GM21529 (cell line): Measurements from ENCODE around the gene SH3RF2.

Source experiments
- ATAC-seq: cut with Tn5 transposase; IDR thresholded peaks from one replicate; pipeline ENCODE4 v1.9.1; 2021; ENCODE audit not compliant: unreplicated experiment

Gene SH3RF2

GRCh38 chr5:146041180-146041789 is 104.9 kb downstream of the SH3RF2 start:
- ATAC-seq: peak; percentile 84

GRCh38 chr5:146042628-146043279 is 106.4 kb downstream of the SH3RF2 start:
- no peak for ATAC-seq

GRCh38 chr5:146043722-146044121 is 107.3 kb downstream of the SH3RF2 start:
- no peak for ATAC-seq

DNA sequence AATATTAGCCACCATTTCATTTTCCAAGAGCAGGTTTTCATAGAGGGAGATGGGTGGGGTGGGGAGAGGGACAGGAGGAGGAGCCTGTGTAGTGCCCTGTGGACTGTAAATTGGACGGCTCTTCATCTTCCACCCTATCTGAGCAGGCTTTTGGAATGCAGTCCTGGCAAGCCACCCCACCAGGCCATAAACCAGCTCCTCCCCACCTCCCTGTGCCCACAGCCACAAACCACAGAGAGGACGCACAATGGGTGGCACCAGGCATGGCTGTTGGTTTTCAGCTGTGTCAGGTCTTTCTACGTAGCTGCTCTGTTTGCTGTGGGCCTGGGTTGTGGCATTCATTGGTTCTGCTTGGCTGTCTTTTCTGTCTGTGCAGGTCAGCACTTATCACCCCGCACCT is 111.0 kb downstream of the SH3RF2 start:
- no peak for ATAC-seq

DNA sequence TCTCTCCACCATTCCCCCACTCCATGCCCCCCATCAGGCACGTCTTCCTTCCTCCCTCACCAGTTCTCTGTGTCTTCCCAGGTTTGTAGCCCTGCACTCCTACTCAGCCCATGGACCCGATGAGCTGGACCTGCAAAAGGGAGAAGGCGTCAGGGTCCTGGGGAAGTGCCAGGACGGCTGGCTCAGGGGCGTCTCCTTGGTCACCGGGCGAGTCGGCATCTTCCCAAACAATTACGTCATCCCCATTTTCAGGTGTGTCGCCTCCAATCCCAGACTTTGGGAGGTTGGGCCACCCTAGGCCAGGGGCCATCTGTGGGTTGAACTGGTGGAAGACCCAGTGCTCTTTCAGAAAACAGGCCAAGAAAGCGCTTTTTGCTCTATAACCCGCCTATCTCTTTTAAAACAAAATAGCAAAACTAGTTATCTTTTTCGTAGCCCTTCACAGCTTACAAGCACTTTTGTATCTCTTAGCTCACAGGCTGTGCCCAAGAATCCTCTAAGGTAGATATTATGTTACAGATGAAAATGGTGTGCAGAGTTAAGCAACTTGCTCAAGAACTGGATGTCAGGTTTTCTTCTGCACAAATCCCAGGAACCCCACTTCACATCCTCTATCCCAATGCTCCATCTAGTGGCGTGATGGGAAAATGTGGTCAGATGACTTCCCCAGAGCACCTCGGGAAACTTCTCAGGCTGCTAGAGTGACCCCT is 112.8 kb downstream of the SH3RF2 start:
- ATAC-seq: no peak

- no peak for ATAC-seq
These were observed 113.3 kb downstream of the SH3RF2 start for GRCh38 chr5:146049704-146050026.

DNA sequence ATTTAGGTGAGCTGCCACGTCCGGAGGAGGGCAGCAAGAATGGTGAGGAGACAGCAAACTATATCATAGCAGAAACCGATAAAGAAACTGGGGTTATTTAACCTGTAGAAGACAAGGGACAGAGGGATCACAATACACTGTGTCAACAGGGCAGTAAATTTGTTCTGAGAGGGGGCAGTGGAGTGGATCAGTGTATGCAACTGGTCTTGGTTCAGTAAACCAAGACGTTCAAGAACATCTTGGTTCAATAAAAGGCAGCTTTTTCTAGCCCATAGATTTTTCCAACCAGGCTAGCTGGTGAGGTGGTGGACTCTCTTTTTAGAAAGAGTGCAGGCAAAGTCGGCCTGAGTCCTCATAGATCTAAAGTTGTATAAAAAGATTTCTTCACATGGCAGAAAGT is 113.7 kb downstream of the SH3RF2 start:
- no peak for ATAC-seq

GRCh38 chr5:146051678-146052077 is 115.3 kb downstream of the SH3RF2 start:
- ATAC-seq: no peak

DNA sequence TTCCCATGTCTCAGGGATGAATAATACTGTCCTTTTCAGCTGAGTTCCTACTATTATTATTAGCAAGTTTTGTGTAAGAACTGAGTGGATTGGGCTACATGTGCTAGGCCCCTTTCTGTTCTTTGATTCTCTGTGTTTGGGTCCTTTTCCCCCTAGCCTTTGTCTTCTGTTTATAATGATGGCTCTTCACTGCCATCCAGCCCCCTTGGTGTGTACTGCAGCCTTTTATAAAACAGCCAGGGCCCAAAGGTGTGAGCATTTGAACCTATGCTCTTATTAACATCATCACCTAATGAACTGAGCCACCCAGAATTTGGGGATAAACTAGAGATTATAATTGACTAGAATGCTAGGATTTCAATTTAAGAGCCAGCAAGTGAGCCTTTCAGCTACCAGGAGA is 116.4 kb downstream of the SH3RF2 start:
- peak; percentile 51 for ATAC-seq

GRCh38 chr5:146055432-146055831 is 119.1 kb downstream of the SH3RF2 start:
- no peak for ATAC-seq

DNA sequence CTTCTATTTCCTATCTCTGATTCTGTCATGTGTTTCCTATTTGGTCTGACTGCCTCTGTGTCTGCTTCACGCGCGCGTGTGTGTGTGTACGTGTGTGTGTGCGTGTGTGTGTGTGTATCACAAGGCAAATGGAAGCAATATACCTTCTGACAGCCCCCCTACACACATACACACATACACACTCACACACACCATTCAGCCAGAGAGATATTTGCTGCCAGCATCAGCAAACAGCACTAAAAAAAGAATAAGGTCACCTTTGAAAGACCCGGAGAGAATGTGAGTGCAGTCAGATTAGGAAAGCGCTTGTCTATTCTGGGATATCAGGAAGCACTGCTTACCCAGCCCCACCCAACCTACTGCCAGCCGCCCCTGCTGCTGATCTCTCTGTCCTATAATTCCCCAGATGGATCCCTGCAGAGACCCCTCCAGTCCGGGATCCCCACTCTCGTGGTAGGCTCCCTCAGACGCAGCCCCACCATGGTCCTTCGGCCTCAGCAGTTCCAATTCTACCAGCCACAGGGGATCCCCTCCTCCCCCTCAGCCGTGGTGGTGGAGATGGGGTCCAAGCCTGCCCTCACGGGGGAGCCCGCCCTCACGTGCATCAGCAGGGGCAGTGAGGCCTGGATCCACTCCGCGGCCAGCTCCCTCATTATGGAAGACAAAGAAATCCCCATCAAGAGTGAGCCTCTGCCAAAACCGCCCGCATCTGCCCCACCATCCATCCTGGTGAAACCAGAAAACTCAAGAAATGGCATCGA is 123.3 kb downstream of the SH3RF2 start:
- ATAC-seq: no peak

GRCh38 chr5:146060221-146060585 is 123.8 kb downstream of the SH3RF2 start:
- no peak for ATAC-seq

- ATAC-seq: no peak
These were observed 130.6 kb downstream of the SH3RF2 start for GRCh38 chr5:146066968-146067367.

DNA sequence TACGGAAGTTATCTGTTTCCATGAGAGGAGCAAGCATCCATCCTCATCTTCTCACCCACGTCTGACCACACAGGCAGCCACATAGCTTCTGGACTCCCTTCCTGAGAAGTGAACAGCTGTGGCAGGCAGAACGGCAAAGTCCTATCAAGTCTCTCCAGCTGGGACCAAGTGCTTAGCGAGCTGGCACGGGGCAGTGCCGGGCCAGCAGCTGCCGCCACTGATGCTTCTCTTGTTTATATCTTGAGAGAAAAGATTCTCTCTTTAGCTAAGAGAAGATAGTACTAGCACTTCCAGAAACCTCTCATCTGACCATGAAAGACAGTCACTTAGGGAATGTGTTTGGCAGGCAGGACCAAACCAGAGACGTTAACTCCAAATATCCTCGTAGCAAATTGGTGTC is 131.8 kb downstream of the SH3RF2 start:
- no peak for ATAC-seq

DNA sequence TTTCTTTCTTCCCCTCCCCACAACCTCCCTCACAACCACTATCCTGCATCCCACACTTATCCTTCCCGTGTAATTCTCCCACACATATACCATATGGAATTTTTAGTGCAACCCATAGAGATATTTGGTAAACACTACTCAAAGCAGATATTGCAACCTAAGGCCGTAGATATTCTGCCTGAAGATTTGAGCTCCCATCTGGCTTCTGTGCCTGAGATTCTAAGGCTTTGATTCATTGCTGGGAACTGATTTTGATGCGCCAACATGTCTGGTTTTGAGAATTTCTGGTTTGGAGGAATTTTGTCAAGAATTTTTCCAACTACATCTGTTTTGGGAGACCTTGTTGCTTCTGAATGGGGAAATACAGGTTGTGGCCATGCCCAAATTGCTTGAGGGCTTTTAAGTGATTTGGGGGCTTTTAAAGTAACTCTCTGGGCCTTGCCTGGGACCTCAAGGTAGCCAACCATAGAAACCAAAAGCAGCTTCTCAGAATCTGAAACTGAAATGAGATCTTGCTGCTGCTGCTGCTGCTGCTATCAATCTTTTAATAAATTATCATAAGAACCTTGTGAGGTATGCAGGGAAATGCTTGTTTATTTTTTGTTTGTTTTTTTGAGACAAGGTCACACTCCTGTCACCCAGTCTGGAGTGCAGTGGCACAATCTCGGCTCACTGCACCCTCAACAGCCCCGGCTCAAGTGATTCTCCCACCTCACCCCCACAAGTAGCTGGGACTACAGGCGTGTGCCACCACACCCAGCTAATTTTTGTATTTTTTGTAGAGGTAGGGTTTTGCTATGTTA is 132.8 kb downstream of the SH3RF2 start:
- ATAC-seq: no peak

GRCh38 chr5:146069780-146070099 is 133.4 kb downstream of the SH3RF2 start:
- ATAC-seq: peak; percentile 70

DNA sequence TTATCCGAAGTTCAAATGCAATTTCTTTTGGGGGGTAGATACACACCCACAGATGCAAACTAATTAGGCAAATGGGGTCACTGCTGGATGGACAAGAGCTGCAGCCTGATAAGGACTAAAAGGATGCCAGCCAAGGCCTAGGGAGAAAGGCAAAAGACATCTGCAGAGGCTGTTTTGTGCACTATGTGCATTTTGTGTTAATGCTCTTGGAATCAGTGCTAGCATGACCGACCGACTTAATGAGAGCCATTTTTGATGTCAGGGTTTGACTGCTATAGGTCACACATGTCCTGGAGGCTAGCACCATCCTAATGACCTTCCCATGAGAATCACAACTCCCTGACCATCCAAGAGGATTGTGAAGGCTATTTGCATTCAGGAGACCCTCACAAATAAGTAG is 134.4 kb downstream of the SH3RF2 start:
- no peak for ATAC-seq

DNA sequence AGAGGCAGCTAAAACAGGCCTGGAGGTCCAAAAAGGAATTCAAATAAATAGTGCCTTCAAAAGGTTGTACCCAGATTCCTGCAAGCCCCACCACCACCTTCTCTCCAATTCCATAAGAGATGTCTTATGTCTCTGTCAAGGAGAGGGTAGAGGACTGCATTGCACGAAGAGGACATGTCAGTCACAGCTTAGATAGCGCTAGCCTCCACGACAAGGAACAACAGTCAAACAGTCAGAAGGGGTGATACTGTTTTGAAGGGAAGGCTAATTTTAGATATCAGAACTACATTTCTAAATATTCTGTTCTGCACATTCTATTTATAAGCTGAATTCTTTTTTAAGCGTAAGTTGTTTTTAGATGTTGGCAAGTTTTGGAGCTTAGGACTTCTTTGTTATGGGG is 134.8 kb downstream of the SH3RF2 start:
- ATAC-seq: no peak

GRCh38 chr5:146072595-146072994 is 136.2 kb downstream of the SH3RF2 start:
- ATAC-seq: no peak

DNA sequence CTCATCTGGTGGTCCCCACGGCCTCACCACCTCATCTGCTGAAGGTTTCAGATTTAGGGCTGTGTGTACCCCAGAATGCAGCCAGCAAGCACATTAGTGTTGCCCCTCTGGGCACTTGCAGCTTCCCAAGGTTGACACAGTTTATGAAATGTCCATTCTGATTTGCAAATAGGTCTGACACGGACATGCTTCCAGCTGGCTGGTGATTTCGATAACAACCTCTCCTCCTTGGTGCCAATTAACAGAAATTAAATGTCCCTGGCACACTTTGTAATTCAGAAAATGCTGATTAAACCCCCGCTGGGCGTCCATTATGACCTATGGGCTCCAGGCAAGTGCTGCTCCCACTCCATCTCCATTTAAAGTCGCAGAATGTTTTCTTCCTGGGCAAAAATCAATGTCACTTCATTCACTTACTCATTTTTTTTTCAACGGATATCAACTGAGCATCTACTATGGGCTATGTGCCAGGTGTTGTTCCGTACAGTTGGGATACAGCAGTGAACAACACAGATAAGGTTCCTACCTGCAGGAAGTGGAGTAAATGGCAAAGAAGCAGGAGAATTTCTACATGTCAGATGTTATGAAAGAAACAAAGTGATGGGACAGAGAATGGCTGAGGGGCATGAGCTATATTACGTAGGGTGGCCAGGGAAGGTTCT is 137.0 kb downstream of the SH3RF2 start:
- no peak for ATAC-seq

DNA sequence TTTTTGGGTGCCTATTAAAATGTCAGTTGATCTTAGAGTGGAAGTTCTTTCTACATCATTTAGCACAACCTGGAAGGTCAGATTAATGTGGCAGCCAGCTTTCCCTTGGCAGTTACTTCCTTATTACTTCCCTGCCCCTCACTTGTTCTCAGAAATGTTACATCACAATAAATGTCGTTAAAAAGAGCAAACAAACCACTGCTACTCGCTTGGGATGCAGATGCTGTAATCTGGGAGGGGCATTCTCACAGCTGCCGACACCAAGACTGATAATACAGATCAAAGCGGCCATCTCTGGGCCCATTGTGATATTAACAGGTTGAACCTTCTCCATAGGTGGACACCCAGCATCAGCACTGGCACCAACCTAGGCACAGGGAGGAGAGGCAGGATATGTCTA is 139.7 kb downstream of the SH3RF2 start:
- ATAC-seq: no peak
